Activated T-helper 1 cell treated with anti-CD3 and anti-CD28 coated beads, Interleukin-12 subunit alpha, Interleukin-12 subunit beta, Interleukin-2, Interleukin-4 antibody, amounts not matched to agents 30 ng/mL and 10 ng/mL and 1 ng/mL, durations not matched to agents 14 hours and 24 hours and 36 hours (primary cell): ENCODE data around the gene MYH6. TPM values are rescaled to one million over a fixed set of nuclear protein-coding genes. Genes with fewer than 3 reads are reported as not detected.

Source experiments
- DNase-seq: peaks from one replicate; pipeline ENCODE4 v3.0.0; 2021; ENCODE audit warnings: low spot score
- H3K27ac Mint-ChIP-seq: one replicate; pipeline ENCODE4 v1.8.0; 2021; ENCODE audit warnings: mild to moderate bottlenecking, mixed read lengths
- H3K27me3 Mint-ChIP-seq: one replicate; pipeline ENCODE4 v1.8.0; 2022; ENCODE audit warnings: mild to moderate bottlenecking, moderate library complexity, mixed read lengths; ENCODE audit not compliant: insufficient read depth
- H3K36me3 Mint-ChIP-seq: one replicate; pipeline ENCODE4 v1.8.0; 2021; ENCODE audit warnings: low read depth, mixed read lengths
- H3K4me1 Mint-ChIP-seq: one replicate; pipeline ENCODE4 v1.8.0; 2021; ENCODE audit warnings: low read depth, mixed read lengths
- H3K4me3 Mint-ChIP-seq: one replicate; pipeline ENCODE4 v1.8.0; 2021; ENCODE audit warnings: mild to moderate bottlenecking, moderate library complexity, mixed read lengths
- H3K9me3 Mint-ChIP-seq: one replicate; pipeline ENCODE4 v1.8.0; 2021; ENCODE audit warnings: mixed read lengths
- intact Hi-C: fragments of 100-400 bp; cut with micrococcal nuclease; formaldehyde crosslinking; loops from one replicate; pipeline ENCODE4 v1.15.1; 2024
- total RNA-seq: library from RNA; stranded (reverse); gene quantifications from 2 replicates; pipeline ENCODE4 v1.2.3, GENCODE V29; 2022

Gene MYH6
- total RNA-seq, 1 donor from 2014 or later, result 0.52 TPM

DNA sequence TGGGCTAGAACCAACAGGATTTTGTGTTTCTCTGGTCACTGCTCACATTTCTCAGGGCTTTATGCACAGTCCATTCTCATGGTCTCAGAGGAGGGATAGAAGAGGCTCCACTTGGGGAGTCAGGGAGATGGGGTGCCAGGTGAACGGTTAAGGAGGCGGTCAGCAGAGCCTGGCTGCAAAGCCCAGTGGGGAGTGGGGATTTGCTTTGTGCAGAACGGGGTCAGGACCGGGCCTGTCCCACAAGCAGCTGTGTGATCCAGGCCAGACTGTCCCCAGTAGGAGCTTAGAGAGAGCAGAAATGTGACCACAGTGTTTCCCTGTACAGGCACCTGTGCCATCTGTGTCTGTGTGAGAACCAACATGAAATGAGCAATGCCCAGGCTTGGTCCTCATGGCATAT lies 27.1 kb downstream of the MYH6 start:
- H3K4me3 Mint-ChIP-seq, result no peak overlapping the region
- no peak overlapping the region for H3K27ac Mint-ChIP-seq
- no peaks in the 10 kb centered on the region for H3K9me3 Mint-ChIP-seq
- H3K36me3 Mint-ChIP-seq, result no peaks in the 10 kb centered on the region
- no peaks in the 10 kb centered on the region for H3K4me1 Mint-ChIP-seq
- H3K27me3 Mint-ChIP-seq, result peaks cover 4% of the 10 kb centered on the region
- intact Hi-C loops, result loop anchor here (1.0 kb wide), 3 partner anchors 53 to 260 kb away; no protein-coding TSS in a partner anchor
- no peak for DNase-seq

DNA sequence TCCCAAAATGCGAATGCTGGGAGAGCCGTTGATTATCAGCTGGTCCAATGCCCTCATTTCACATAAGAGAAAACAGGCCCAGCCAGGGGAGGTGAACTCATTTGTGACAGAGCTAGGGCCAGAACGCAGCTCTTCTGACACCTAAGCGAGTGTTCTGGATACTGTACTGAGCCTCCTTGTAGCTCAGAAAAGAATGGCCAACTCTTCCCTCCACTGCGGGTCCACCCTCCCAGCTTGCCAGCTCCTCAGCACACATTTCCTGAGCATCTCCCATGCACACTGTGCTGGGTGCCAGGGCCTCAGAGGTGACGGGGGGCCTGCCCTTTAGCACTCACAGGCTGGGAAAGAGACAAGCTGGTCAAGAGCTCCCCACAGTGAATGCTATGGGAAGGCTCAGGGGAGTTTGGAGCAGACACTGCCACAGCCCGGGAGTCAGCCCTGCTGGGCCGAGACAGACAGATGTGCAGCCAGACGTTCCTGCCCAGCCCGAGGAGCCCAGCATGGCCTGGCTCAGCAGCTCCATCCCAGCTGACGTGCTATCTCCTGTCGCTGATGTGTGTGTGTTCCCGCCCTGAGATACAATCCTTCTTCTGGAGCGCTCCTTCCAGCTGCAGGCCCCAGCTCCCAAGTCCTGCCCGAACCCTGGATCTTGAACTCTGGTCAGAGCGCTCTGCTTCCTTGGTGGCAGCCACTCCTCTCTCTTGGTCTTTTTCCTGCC lies 27.7 kb downstream of the MYH6 start:
- H3K9me3 Mint-ChIP-seq, result no peaks in the 10 kb centered on the region
- H3K4me1 Mint-ChIP-seq, result no peaks in the 10 kb centered on the region
- DNase-seq, result no peak
- H3K27me3 Mint-ChIP-seq, result peaks cover 4% of the 10 kb centered on the region
- intact Hi-C loops, result loop anchor here (1.0 kb wide), 3 partner anchors 52 to 259 kb away; no protein-coding TSS in a partner anchor
- no peaks in the 10 kb centered on the region for H3K36me3 Mint-ChIP-seq
- no peak overlapping the region for H3K4me3 Mint-ChIP-seq
- no peak overlapping the region for H3K27ac Mint-ChIP-seq

- Mint-ChIP-seq H3K9me3 (no peaks in the 10 kb centered on the region), H3K27ac (no peak overlapping the region), H3K4me1 (no peaks in the 10 kb centered on the region), H3K27me3 (peaks cover 2% of the 10 kb centered on the region), H3K4me3 (no peak overlapping the region), H3K36me3 (no peaks in the 10 kb centered on the region)
- DNase-seq, result peak; percentile 48
- intact Hi-C loops, result loop anchor here (1.0 kb wide), 3 partner anchors 51 to 258 kb away; no protein-coding TSS in a partner anchor
Measured at GRCh38 chr14:23379366-23380196, 28.5 kb downstream of the MYH6 start.

DNA sequence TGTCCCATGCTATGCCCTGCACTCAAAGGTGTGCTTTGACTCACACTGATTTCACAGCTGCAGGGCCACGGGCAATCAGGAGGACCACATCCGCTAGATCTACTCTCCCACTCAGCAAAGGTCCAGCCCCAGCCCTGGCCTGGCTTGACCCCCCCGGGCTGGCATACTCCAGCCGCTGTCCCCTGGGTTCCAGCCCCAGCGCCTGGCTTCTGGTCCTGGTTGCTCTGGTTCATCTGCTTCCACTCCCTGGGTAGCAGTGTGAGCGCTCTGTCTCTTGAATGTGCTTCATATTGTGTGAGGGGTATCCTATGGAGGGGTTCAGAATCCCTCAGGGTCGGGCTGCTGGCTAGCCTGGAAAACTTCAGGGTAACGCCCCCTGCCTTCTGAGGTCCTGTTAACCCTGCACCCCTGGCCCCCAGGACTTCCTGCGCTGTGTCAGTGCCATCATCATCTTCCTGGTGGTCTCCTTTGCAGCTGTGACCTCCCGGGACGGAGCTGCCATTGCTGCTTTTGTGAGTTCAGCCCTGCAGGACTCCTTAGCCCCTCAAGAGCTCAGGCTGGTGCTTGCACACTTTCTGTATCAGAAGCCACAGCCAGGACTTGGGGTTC lies 29.4 kb downstream of the MYH6 start:
- no peak overlapping the region for H3K4me3 Mint-ChIP-seq
- H3K4me1 Mint-ChIP-seq, result no peaks in the 10 kb centered on the region
- no peaks in the 10 kb centered on the region for H3K36me3 Mint-ChIP-seq
- H3K9me3 Mint-ChIP-seq, result no peaks in the 10 kb centered on the region
- H3K27ac Mint-ChIP-seq, result no peak overlapping the region
- H3K27me3 Mint-ChIP-seq, result peaks cover under 1% of the 10 kb centered on the region
- DNase-seq, result no peak
- intact Hi-C loops, result no loop called here

GRCh38 chr14:23377573-23378563 lies 30.2 kb downstream of the MYH6 start:
- Mint-ChIP-seq H3K4me1 (no peaks in the 10 kb centered on the region), H3K36me3 (no peaks in the 10 kb centered on the region), H3K4me3 (no peak overlapping the region), H3K9me3 (no peaks in the 10 kb centered on the region), H3K27ac (no peak overlapping the region), H3K27me3 (peaks cover 2% of the 10 kb centered on the region)
- intact Hi-C loops, result no loop called here
- no peak for DNase-seq

DNA sequence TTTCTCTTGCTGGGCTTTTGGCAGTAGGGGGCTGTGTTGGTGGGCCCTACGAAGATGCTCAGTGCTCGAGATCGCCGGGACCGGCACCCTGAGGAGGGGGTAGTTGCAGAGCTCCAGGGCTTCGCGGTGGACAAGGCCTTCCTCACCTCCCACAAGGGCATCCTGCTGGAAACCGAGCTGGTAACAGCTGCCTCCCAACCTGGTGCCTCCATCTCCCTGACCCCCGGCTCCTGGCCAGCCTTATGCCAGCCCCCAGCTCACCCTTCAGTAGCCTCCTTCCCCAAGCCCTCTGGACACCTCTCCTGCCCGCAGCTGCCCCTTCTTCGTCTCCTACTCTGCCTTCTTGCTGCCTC lies 30.9 kb downstream of the MYH6 start:
- no peak for DNase-seq
- Mint-ChIP-seq H3K36me3 (no peaks in the 10 kb centered on the region), H3K27me3 (peaks cover 2% of the 10 kb centered on the region), H3K27ac (no peak overlapping the region), H3K4me3 (no peak overlapping the region), H3K9me3 (no peaks in the 10 kb centered on the region), H3K4me1 (no peaks in the 10 kb centered on the region)
- intact Hi-C loops, result no loop called here

GRCh38 chr14:23376482-23377197 lies 31.4 kb downstream of the MYH6 start, which contains the start of gene CMTM5:
TSS of gene CMTM5 (plus strand) at chr14:23377046. CDS start at chr14:23377252, 206 bp downstream.
- no peaks in the 10 kb centered on the region for H3K9me3 Mint-ChIP-seq
- no peak for DNase-seq
- intact Hi-C loops, result no loop called here
- no peaks in the 10 kb centered on the region for H3K4me1 Mint-ChIP-seq
- no peak within 1 kb of the TSS for H3K27ac Mint-ChIP-seq
- H3K27me3 Mint-ChIP-seq, result peaks cover 2% of the 10 kb centered on the region
- no peaks in the 10 kb centered on the region for H3K36me3 Mint-ChIP-seq
- H3K4me3 Mint-ChIP-seq, result no peak within 1 kb of the TSS

GRCh38 chr14:23375527-23376251 lies 32.4 kb downstream of the MYH6 start:
- Mint-ChIP-seq H3K27ac (no peak overlapping the region), H3K4me1 (no peaks in the 10 kb centered on the region), H3K36me3 (no peaks in the 10 kb centered on the region), H3K4me3 (no peak overlapping the region), H3K27me3 (peaks cover 2% of the 10 kb centered on the region), H3K9me3 (no peaks in the 10 kb centered on the region)
- intact Hi-C loops, result no loop called here
- DNase-seq, result no peak

DNA sequence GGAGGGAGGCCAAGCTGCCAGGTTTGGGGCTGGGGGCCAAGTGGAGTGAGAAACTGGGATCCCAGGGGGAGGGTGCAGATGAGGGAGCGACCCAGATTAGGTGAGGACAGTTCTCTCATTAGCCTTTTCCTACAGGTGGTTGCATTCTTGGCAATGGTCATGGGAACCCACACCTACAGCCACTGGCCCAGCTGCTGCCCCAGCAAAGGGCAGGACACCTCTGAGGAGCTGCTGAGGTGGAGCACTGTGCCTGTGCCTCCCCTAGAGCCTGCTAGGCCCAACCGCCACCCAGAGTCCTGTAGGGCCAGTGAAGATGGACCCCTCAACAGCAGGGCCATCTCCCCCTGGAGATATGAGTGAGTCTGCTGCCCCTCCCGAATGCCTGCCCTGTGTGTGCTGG lies 35.0 kb downstream of the MYH6 start:
- intact Hi-C loops, result no loop called here

GRCh38 chr14:23372509-23372908 lies 35.6 kb downstream of the MYH6 start, which contains the start of gene IL25:
TSS of gene IL25 (plus strand) at chr14:23372809.
- H3K9me3 Mint-ChIP-seq, result no peaks in the 10 kb centered on the region
- H3K4me3 Mint-ChIP-seq, result no peak within 1 kb of the TSS
- H3K27ac Mint-ChIP-seq, result no peak within 1 kb of the TSS
- intact Hi-C loops, result no loop called here
- DNase-seq, result no peak
- H3K4me1 Mint-ChIP-seq, result no peaks in the 10 kb centered on the region
- H3K36me3 Mint-ChIP-seq, result no peaks in the 10 kb centered on the region
- H3K27me3 Mint-ChIP-seq, result peaks cover 7% of the 10 kb centered on the region

More for the DNA sequence above, 35.0 kb downstream of the MYH6 start:
- Mint-ChIP-seq H3K4me1 (no peaks in the 10 kb centered on the region), H3K27ac (no peak overlapping the region), H3K36me3 (no peaks in the 10 kb centered on the region), H3K27me3 (peaks cover 7% of the 10 kb centered on the region), H3K4me3 (no peak overlapping the region), H3K9me3 (no peaks in the 10 kb centered on the region)
- no peak for DNase-seq

DNA sequence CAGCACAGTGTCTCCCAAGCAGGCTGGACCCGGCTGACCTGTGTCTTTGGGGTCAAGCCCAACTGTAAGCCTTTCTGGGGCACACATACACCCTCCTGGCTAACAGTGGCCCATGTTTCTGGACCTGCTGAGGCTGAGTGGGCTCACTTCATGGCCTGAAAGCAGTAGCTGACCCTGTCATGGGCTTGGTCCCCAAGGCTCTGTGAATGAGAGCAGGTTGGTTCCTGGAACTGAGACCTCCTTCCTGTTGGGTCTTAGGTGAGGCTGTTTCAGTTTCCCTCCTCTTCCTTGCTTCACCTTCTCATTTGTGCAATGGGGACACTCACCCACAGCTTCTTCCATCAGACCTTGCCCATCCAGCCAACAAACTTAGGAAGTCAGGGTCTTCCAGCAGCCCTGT lies 36.2 kb downstream of the MYH6 start:
- H3K4me3 Mint-ChIP-seq, result no peak overlapping the region
- H3K27me3 Mint-ChIP-seq, result peaks cover 13% of the 10 kb centered on the region
- no peak for DNase-seq
- intact Hi-C loops, result no loop called here
- H3K4me1 Mint-ChIP-seq, result no peaks in the 10 kb centered on the region
- no peaks in the 10 kb centered on the region for H3K9me3 Mint-ChIP-seq
- H3K36me3 Mint-ChIP-seq, result no peaks in the 10 kb centered on the region
- no peak overlapping the region for H3K27ac Mint-ChIP-seq
